OCI-LY7 (cell line): ENCODE data around the gene TCF15. TPM values are rescaled to one million over a fixed set of nuclear protein-coding genes. Genes with fewer than 3 reads are reported as not detected.
A peak's percentile ranks its signal among the peaks of the same experiment; 100 is the strongest.

ENCODE experiments used
- BruUV-seq: library from RNA; stranded (reverse); fragments of 400-500 nt; replicated peaks from 2 replicates; lab custom pipeline; 2021; lab: Mats Ljungman, UMichigan
- CTCF ChIA-PET: fragments of 300-600 bp; sonication (Branson Sonifier 250); formaldehyde crosslinking; loops from one replicate; lab custom pipeline; 2022; ENCODE audit warnings: antibody characterized with exemption; ENCODE audit not compliant: unreplicated experiment; lab: Charles Lee
- POLR2A ChIA-PET: fragments of 300-600 bp; sonication (Branson Sonifier 250); formaldehyde crosslinking; loops from one replicate; lab custom pipeline; 2022; ENCODE audit warnings: antibody characterized with exemption; lab: Charles Lee
- DNase-seq: peaks from one replicate; pipeline ENCODE4 v3.0.0-alpha.2; 2015; ENCODE audit warnings: low spot score
- H2AFZ ChIP-seq: fragments of 200-600 bp; sonication (generic), shearing (Covaris generic); 2 replicates; pipeline ENCODE4 v1.6.1; 2014; ENCODE audit warnings: mild to moderate bottlenecking, antibody characterized with exemption, low read length, moderate library complexity
- H3K27ac ChIP-seq: fragments of 200-600 bp; sonication (generic); 2 replicates; pipeline ENCODE4 v1.5.1; 2014; ENCODE audit warnings: mixed run types, low read depth, mild to moderate bottlenecking, moderate library complexity, low read length, inconsistent platforms; ENCODE audit not compliant: poor library complexity, severe bottlenecking
- H3K36me3 ChIP-seq: fragments of 200-600 bp; sonication (generic); 2 replicates; pipeline ENCODE4 v1.6.1; 2014; ENCODE audit warnings: mild to moderate bottlenecking, antibody characterized with exemption, low read length, moderate library complexity, mixed read lengths; ENCODE audit not compliant: insufficient read depth
- H3K4me1 ChIP-seq: fragments of 200-600 bp; sonication (generic); 2 replicates; pipeline ENCODE4 v1.5.1; 2014; ENCODE audit warnings: mild to moderate bottlenecking, low read length; ENCODE audit not compliant: insufficient read depth, poor library complexity, severe bottlenecking
- H3K4me2 ChIP-seq: fragments of 200-600 bp; sonication (generic); 2 replicates; pipeline ENCODE4 v1.6.1; 2014; ENCODE audit warnings: mild to moderate bottlenecking, low read length
- H3K4me3 ChIP-seq: fragments of 200-600 bp; sonication (generic); 2 replicates; pipeline ENCODE4 v1.5.1; 2014; ENCODE audit warnings: mild to moderate bottlenecking, low read depth, low read length; ENCODE audit not compliant: poor library complexity, severe bottlenecking
- H3K79me2 ChIP-seq: fragments of 200-600 bp; sonication (generic); 2 replicates; pipeline ENCODE4 v1.6.1; 2016; ENCODE audit warnings: low read depth, mild to moderate bottlenecking, low read length, moderate library complexity, mixed read lengths; ENCODE audit not compliant: insufficient read depth
- H3K9me2 ChIP-seq: fragments of 200-600 bp; sonication (generic); 2 replicates; pipeline ENCODE4 v1.6.1; 2016; ENCODE audit warnings: mild to moderate bottlenecking, low read length, mixed read lengths; ENCODE audit not compliant: insufficient read depth
- H3K9me3 ChIP-seq: fragments of 200-600 bp; sonication (generic); 2 replicates; pipeline ENCODE4 v1.6.1; 2014; ENCODE audit warnings: mild to moderate bottlenecking, mixed run types, low read length, mixed read lengths
- H4K20me1 ChIP-seq: fragments of 200-600 bp; sonication (generic); 2 replicates; pipeline ENCODE4 v1.6.1; 2014; ENCODE audit warnings: mild to moderate bottlenecking, antibody characterized with exemption, low read length, moderate library complexity, mixed read lengths; ENCODE audit not compliant: insufficient read depth
- EZH2phosphoT487 ChIP-seq: fragments of 200-600 bp; sonication (generic); IDR thresholded peaks from 2 replicates; pipeline ENCODE4 v1.6.1; 2018; ENCODE audit warnings: low read depth, borderline replicate concordance, mild to moderate bottlenecking, mixed run types, antibody characterized with exemption, low read length, moderate library complexity, mixed read lengths
- intact Hi-C: fragments of 100-400 bp; cut with micrococcal nuclease; formaldehyde crosslinking; loops from one replicate; pipeline ENCODE4 v1.10.0; 2022; ENCODE audit not compliant: unreplicated experiment
- total RNA-seq, 2 experiments: library from RNA; depleted of rRNA in 1 of 2; stranded (reverse); fragments of >200 nt in 1 of 2; shearing (Covaris generic) in 1 of 2; gene quantifications; 2 replicates each; pipeline ENCODE4 v1.2.3, GENCODE V29; 2014 to 2022
- TF ChIP-seq, protein P1 (sequence below): fragments of 200-600 bp; sonication (generic); conservative IDR thresholded peaks from 2 replicates; pipeline ENCODE4 v1.5.1; 2014; ENCODE audit warnings: mild to moderate bottlenecking, antibody characterized with exemption, low read length, moderate library complexity, mixed read lengths

TCF15 gene
- total RNA-seq, 2 experiments from 2014 or later: not detected

DNA sequence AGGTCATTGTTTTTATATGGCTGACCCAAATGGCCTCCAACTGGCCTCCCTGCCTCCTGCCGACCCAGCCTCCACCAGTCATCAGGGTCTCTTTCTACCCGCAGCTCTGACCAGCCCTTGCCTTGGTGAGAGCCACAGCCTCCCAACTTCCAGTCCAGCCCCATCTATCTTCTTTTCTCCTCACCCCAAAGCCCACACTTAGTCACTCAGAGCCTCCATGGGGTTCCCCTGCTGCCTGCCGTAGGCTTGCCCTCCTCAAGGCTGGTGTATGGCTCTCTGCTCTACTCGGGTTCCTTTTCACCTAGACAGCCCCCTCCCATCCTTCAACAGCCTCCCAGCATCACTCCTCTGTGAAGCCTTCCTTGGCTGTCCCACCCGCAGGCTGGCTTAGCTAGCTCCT lies 18.2 kb downstream of the TCF15 start:
- H3K9me2 ChIP-seq: no peaks in the 10 kb centered on the region
- CTCF ChIA-PET: interaction anchor here (0.7 kb wide), 1 partner anchor 9 kb away, joined by 3 read pairs; no protein-coding TSS in a partner anchor
- H3K4me2 ChIP-seq: no peak overlapping the region
- H3K4me1 ChIP-seq: no peaks in the 10 kb centered on the region
- H3K36me3 ChIP-seq: no peaks in the 10 kb centered on the region
- H3K9me3 ChIP-seq: no peaks in the 10 kb centered on the region
- H3K27ac ChIP-seq: no peak overlapping the region
- no peak overlapping the region for H2AFZ ChIP-seq
- BruUV-seq: no TSS peak
- no peak for DNase-seq
- H3K79me2 ChIP-seq: no peaks in the 10 kb centered on the region
- intact Hi-C loops: no loop called here
- H4K20me1 ChIP-seq: no peaks in the 10 kb centered on the region
- no peak for TF ChIP-seq EZH2phosphoT487
- TF ChIP-seq, protein P1, sequence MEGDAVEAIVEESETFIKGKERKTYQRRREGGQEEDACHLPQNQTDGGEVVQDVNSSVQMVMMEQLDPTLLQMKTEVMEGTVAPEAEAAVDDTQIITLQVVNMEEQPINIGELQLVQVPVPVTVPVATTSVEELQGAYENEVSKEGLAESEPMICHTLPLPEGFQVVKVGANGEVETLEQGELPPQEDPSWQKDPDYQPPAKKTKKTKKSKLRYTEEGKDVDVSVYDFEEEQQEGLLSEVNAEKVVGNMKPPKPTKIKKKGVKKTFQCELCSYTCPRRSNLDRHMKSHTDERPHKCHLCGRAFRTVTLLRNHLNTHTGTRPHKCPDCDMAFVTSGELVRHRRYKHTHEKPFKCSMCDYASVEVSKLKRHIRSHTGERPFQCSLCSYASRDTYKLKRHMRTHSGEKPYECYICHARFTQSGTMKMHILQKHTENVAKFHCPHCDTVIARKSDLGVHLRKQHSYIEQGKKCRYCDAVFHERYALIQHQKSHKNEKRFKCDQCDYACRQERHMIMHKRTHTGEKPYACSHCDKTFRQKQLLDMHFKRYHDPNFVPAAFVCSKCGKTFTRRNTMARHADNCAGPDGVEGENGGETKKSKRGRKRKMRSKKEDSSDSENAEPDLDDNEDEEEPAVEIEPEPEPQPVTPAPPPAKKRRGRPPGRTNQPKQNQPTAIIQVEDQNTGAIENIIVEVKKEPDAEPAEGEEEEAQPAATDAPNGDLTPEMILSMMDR: no peak
- H3K4me3 ChIP-seq: no peak overlapping the region
- POLR2A ChIA-PET: interaction anchor here (0.7 kb wide), 1 partner anchor 42 kb away, joined by 3 read pairs; no protein-coding TSS in a partner anchor

DNA sequence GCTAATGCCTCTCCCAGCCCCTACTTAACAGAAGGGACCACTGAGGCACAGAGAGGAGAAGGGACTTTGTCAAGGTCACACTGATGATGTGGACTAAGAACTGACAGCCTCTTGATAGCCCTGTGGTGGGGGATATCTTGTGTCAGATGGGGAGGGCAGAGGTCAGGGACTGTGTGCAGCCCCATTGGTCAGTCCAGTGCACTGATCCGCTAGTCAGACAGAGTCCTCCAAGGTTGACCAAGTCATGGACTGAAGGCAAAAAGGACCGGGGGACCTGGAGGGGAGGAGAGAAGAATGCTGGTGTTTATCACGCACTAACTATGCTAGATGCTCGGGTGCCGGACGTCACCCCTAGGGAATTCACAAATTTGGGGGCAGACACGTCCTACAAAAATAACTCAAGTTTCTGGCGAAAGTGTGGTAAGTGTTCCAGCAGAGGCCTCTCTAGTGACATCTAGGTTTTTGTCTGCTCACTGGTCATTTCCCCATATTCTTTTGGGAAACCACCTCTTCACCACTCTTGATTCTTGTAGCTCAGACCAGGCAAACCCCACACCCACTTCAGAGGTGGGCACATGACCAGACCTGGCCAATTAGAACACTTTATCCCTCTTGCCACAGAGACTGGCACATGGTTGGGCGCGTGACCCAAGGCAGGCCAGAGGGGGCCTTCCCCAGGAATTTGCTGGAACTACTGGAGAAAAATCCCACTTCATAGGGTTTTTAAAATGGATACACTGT lies 21.0 kb downstream of the TCF15 start:
- Histone ChIP-seq H3K9me3 (no peaks in the 10 kb centered on the region), H3K36me3 (no peaks in the 10 kb centered on the region), H3K79me2 (no peaks in the 10 kb centered on the region), H3K27ac (no peak overlapping the region), H3K4me2 (peak overlapping the region; percentile 27), H3K4me1 (no peaks in the 10 kb centered on the region), H2AFZ (peak overlapping the region; percentile 27; the same call in 1 of the 2 replicates), H3K9me2 (no peaks in the 10 kb centered on the region), H4K20me1 (no peaks in the 10 kb centered on the region), H3K4me3 (no peak overlapping the region)
- ChIA-PET POLR2A (no interaction called here), CTCF (no interaction called here)
- no TSS peak for BruUV-seq
- intact Hi-C loops: no loop called here
- no peak for DNase-seq
- no peak for TF ChIP-seq EZH2phosphoT487
- TF ChIP-seq, protein P1: no peak

DNA sequence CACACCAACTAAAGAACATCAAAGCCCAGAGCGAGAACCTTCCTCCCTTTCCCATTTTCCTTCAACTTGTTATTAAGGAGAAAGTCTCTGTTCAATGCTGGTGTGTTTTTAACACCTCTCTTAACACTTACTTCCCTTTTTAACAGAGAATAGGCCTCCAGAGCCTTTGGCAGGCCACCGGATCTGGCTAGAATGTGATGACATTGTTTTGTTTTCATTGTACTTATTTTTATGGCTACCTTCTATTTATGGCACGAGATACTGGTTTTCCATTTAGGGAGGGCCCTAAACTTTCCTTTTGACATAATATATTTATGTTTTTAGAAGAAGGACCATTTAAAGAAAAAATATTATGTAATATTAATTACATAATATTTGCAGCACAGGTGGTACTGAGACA lies 21.6 kb downstream of the TCF15 start:
- Histone ChIP-seq H3K79me2 (no peaks in the 10 kb centered on the region), H3K27ac (no peak overlapping the region), H3K9me3 (no peaks in the 10 kb centered on the region), H3K4me1 (no peaks in the 10 kb centered on the region), H3K9me2 (no peaks in the 10 kb centered on the region), H2AFZ (no peak overlapping the region), H3K4me3 (no peak overlapping the region), H3K36me3 (no peaks in the 10 kb centered on the region), H4K20me1 (no peaks in the 10 kb centered on the region), H3K4me2 (no peak overlapping the region)
- no peak for DNase-seq
- BruUV-seq: no TSS peak
- TF ChIP-seq EZH2phosphoT487: no peak
- TF ChIP-seq, protein P1: no peak
- ChIA-PET POLR2A (no interaction called here), CTCF (no interaction called here)
- intact Hi-C loops: no loop called here
